ENCODE measurements around the gene INHA.

Gene INHA

DNA sequence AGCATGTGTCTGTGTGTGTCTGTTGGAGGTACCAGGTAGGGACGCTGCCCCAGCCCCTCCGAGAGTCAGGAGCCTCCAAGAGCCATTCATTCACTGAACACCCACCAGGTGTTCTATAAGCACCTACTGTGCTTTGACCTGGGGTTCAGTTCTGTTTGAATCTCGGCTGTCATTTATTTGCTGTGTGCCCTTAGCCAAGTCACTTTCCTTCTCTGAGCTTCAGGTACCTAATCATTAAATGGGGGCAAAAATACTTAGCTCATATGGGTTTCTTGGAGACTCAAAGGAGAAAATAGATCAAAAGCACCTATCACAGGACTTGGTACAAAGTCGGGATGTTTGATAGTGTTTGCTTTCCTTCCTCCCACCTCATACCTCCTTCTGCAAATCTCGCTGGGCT is 44.6 kb upstream of the INHA start:
- no peak overlapping the region for H3K4me3 ChIP-seq (replicated peaks in 1 of 2; ENCODE audit: low read depth in 2 of 2, low read length in 2 of 2)
- TF ChIP-seq, protein P1, sequence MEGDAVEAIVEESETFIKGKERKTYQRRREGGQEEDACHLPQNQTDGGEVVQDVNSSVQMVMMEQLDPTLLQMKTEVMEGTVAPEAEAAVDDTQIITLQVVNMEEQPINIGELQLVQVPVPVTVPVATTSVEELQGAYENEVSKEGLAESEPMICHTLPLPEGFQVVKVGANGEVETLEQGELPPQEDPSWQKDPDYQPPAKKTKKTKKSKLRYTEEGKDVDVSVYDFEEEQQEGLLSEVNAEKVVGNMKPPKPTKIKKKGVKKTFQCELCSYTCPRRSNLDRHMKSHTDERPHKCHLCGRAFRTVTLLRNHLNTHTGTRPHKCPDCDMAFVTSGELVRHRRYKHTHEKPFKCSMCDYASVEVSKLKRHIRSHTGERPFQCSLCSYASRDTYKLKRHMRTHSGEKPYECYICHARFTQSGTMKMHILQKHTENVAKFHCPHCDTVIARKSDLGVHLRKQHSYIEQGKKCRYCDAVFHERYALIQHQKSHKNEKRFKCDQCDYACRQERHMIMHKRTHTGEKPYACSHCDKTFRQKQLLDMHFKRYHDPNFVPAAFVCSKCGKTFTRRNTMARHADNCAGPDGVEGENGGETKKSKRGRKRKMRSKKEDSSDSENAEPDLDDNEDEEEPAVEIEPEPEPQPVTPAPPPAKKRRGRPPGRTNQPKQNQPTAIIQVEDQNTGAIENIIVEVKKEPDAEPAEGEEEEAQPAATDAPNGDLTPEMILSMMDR (IDR thresholded peaks at IDR 0.05; ENCODE audit: low read depth, low read length) = no peak
- DNase-seq (ENCODE audit: low read depth in 2 of 2) = no peak

DNA sequence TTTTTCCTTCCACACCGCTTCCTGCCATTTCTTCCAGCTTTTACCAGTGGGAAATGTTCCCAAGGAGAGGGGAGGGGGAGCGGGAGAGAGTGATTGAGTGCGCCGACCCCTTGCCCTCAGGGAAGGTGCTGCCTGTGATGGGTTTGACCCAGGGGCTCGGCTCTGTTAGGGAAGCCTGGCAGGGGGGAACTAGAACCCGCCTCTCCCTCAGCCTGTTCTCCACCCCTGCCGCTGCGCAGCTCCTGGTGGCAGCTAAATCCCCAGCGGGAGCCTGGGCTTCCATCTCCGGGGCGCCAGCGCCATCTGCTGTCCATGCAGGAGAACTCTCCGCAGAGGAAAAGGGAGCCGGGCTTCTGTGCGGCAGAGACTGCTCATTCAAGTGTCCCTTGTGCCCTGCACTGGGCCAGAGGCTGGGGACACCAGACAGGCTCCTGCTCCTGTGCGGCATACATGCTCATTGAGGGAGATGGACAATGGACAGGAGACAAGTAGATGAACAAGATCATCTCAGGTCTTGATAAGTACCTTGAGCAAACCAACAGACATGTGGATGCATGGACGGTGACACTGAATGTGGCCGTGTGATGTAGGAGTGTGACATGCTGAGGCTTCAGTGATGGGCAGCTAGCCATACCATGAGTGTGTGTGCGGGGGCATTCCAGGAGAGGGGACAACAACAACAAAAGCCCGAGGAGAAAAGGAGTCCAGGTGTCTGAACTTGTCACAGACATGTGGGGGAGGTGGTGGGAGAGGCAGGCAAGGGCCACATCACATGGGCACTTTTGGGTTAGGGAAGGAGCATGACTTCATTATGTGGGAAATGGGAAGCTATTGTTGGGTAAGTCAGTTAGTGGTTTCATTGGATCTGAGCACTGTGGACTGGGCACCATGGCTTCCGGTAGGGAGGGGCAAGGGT is 41.8 kb upstream of the INHA start:
- H3K4me3 ChIP-seq (replicated peaks in 1 of 2; ENCODE audit: low read depth in 2 of 2, low read length in 2 of 2) = peak overlapping the region in 1 of 2 donors; percentile 21
- TF ChIP-seq, protein P1 (IDR thresholded peaks at IDR 0.05; ENCODE audit: low read depth, low read length) = peak; percentile 98
- peak; percentile 84 to 88 for DNase-seq (ENCODE audit: low read depth in 2 of 2)

DNA sequence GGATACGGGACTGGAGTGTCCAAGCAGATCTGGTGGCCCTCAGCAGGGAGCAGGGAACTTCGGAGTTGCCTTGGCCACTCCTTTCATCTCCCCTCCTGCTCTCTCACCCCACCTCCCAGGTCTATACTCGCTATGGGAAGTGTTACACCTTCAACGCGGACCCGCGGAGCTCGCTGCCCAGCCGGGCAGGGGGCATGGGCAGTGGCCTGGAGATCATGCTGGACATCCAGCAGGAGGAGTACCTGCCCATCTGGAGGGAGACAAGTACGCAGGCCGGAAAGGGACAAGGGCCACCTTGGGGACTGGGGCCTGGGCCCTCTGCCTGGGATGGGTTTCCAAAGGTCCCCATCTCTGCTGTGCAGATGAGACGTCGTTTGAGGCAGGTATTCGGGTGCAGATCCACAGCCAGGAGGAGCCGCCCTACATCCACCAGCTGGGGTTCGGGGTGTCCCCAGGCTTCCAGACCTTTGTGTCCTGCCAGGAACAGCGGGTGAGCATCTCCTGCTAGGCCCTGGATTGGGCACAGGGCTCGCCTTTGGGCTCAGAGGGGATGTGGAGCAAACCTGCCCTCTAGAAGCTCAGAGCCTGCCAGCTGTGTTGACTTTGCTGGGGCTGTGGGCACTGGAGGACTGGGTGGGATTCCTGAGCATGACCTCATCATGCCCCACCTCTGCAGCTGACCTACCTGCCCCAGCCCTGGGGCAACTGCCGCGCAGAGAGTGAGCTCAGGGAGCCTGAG is 40.3 kb upstream of the INHA start:
- TF ChIP-seq, protein P1 (IDR thresholded peaks at IDR 0.05; ENCODE audit: low read depth, low read length) = no peak
- no peak for DNase-seq (ENCODE audit: low read depth in 2 of 2)

DNA sequence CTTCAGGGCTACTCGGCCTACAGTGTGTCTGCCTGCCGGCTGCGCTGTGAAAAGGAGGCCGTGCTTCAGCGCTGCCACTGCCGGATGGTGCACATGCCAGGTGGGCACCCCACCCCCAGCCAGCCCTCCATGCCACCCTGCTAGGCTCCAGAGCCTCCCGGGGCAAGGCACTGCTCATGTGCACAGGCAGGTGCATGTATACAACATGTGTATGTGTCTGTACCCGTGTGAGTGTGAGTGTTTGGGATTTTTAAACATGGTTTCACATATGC is 39.8 kb upstream of the INHA start:
- no peak overlapping the region for H3K4me3 ChIP-seq (replicated peaks in 1 of 2; ENCODE audit: low read depth in 2 of 2, low read length in 2 of 2)
- TF ChIP-seq, protein P1 (IDR thresholded peaks at IDR 0.05; ENCODE audit: low read depth, low read length) = no peak
- no peak for DNase-seq (ENCODE audit: low read depth in 2 of 2)

More for the DNA sequence above, 40.3 kb upstream of the INHA start:
- no peak overlapping the region for H3K4me3 ChIP-seq (replicated peaks in 1 of 2; ENCODE audit: low read depth in 2 of 2, low read length in 2 of 2)

DNA sequence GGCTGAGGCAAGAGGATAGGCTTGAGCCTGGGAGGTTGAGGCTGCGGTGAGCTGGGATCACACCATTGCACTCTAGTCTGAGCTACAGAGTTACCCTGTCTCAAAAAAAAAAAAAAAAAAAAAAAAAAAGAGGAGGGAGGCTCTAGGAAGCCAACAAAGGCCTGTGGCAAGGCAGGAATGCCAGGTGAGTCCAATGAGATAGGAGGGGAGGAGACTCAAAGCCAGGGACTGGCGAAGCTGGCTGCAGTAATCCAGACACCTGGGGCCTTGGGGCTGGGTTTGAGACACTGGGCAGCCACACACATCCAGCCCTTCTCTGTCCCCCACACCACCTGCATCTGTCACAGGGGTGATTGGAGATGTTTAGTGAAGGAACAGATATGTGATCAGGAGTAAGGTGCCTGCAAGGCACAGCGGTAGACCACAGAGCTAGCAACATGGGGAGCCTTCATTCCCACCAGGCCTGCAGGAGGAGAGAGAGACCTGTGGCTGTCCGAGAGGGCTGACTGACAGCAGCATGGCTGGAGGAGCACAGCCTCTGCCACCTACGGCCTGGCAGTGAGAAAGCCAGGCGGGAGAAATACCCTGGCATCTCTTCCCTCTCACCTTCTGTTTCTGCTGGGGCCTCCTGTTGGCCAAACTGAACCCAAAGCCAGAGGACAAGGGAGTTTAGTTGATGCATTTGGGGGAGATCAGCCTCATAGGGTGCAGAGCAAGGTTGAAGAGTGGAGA is 38.0 kb upstream of the INHA start:
- no peak for DNase-seq (ENCODE audit: low read depth in 2 of 2)
- TF ChIP-seq, protein P1 (IDR thresholded peaks at IDR 0.05; ENCODE audit: low read depth, low read length) = no peak
- no peak overlapping the region for H3K4me3 ChIP-seq (replicated peaks in 1 of 2; ENCODE audit: low read depth in 2 of 2, low read length in 2 of 2)

DNA sequence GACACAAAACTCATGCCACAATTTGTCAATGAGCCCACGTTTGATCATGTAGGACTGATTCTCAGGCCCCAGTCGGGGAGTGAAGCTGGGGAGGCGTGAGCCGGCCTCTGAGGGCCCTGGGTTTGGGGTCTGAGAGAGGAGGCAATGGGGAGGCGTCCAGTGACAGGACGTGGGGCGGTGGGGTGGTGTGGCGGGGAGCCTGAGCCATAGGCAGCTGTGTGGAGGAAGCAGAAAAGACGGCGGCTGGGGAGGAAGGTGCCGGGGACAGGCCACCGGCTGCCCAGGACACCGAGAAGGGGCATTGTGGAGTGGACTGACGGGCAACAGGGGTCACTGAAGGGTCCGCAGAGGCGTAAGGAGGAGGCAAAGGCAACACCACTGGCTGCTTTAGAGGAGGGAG is 35.7 kb upstream of the INHA start:
- no peak overlapping the region for H3K4me3 ChIP-seq (replicated peaks in 1 of 2; ENCODE audit: low read depth in 2 of 2, low read length in 2 of 2)
- TF ChIP-seq, protein P1 (IDR thresholded peaks at IDR 0.05; ENCODE audit: low read depth, low read length) = no peak
- no peak for DNase-seq (ENCODE audit: low read depth in 2 of 2)

Measured in cardiac fibroblast (primary cell).